GM23338 (cell line): ENCODE results near the gene PTPRN2. TPM values are rescaled to one million over a fixed set of nuclear protein-coding genes. Genes with fewer than 3 reads are reported as not detected.

Experiments
- ATAC-seq: fragments of 200-7000 bp; cut with Tn5 transposase; 3 replicates; pipeline ENCODE4 v1.9.1; 2020
- DNase-seq: peaks from one replicate; pipeline ENCODE4 v3.0.0-alpha.2; 2015; ENCODE audit warnings: low spot score
- H2AFZ ChIP-seq: fragments of 200-600 bp; sonication (generic); 2 replicates; pipeline ENCODE4 v1.8.0; 2016; ENCODE audit warnings: antibody characterized with exemption, mild to moderate bottlenecking, moderate library complexity
- H3F3A ChIP-seq: fragments of 200-600 bp; sonication (generic); replicated peaks from 2 replicates; pipeline ENCODE4 v1.8.0; 2017; ENCODE audit warnings: antibody characterized with exemption, mixed run types, low read depth
- H3K27ac ChIP-seq: fragments of 200-600 bp; sonication (generic); 2 replicates; pipeline ENCODE4 v1.6.1; 2016; ENCODE audit warnings: low read depth
- H3K27me3 ChIP-seq: fragments of 200-600 bp; sonication (generic); 2 replicates; pipeline ENCODE4 v1.8.0; 2016; ENCODE audit warnings: mild to moderate bottlenecking, mixed run types, moderate library complexity; ENCODE audit not compliant: insufficient read depth
- H3K36me3 ChIP-seq: fragments of 200-600 bp; sonication (generic); 2 replicates; pipeline ENCODE4 v1.8.0; 2016; ENCODE audit warnings: mild to moderate bottlenecking; ENCODE audit not compliant: insufficient read depth
- H3K4me1 ChIP-seq: fragments of 200-600 bp; sonication (generic); 2 replicates; pipeline ENCODE4 v1.8.0; 2016; ENCODE audit warnings: mild to moderate bottlenecking, moderate library complexity; ENCODE audit not compliant: insufficient read depth
- H3K4me2 ChIP-seq: fragments of 200-600 bp; sonication (generic); 2 replicates; pipeline ENCODE4 v1.7.1; 2017; ENCODE audit warnings: mixed run types
- H3K4me3 ChIP-seq: fragments of 200-600 bp; sonication (generic); 2 replicates; pipeline ENCODE4 v1.6.1; 2016; ENCODE audit warnings: mixed run types
- H3K79me2 ChIP-seq: fragments of 200-600 bp; sonication (generic); replicated peaks from 2 replicates; pipeline ENCODE4 v1.8.0; 2017; ENCODE audit warnings: mild to moderate bottlenecking; ENCODE audit not compliant: insufficient read depth
- H3K9me2 ChIP-seq: fragments of 200-600 bp; sonication (generic); 2 replicates; pipeline ENCODE4 v1.8.0; 2017; ENCODE audit not compliant: insufficient read depth
- H4K20me1 ChIP-seq: fragments of 200-600 bp; sonication (generic); replicated peaks from 2 replicates; pipeline ENCODE4 v1.8.0; 2017; ENCODE audit warnings: mild to moderate bottlenecking; ENCODE audit not compliant: insufficient read depth
- H3K27ac Mint-ChIP-seq: 2 replicates; pipeline ENCODE4 v1.8.0; 2020; ENCODE audit warnings: inconsistent platforms, mild to moderate bottlenecking, moderate library complexity, mixed read lengths
- H3K27me3 Mint-ChIP-seq: 3 replicates; pipeline ENCODE4 v1.8.0; 2022; ENCODE audit warnings: low read depth, mild to moderate bottlenecking, moderate library complexity, mixed read lengths, inconsistent platforms; ENCODE audit not compliant: insufficient read depth, poor library complexity
- H3K36me3 Mint-ChIP-seq: 3 replicates; pipeline ENCODE4 v1.8.0; 2021; ENCODE audit warnings: low read depth, mild to moderate bottlenecking, inconsistent platforms, moderate library complexity, mixed read lengths
- H3K4me1 Mint-ChIP-seq: 3 replicates; pipeline ENCODE4 v1.8.0; 2020; ENCODE audit warnings: mild to moderate bottlenecking, inconsistent platforms, mixed read lengths
- H3K4me3 Mint-ChIP-seq: 3 replicates; pipeline ENCODE4 v1.8.0; 2021; ENCODE audit warnings: moderate library complexity, mild to moderate bottlenecking, inconsistent platforms, mixed read lengths
- H3K9me3 Mint-ChIP-seq: 3 replicates; pipeline ENCODE4 v1.8.0; 2020; ENCODE audit warnings: moderate library complexity, mild to moderate bottlenecking, inconsistent platforms, mixed read lengths
- CREB1 ChIP-seq: fragments of 250-450 bp; sonication (Bioruptor Pico); IDR thresholded peaks from 2 replicates; pipeline ENCODE4 v1.5.0; 2020; ENCODE audit warnings: low read depth, mild to moderate bottlenecking, moderate library complexity
- CTCF ChIP-seq, 2 experiments: fragments of 200-600 bp in 1 of 2; sonication (generic) in 1 of 2; conservative IDR thresholded peaks; 2 replicates each; pipeline versions ENCODE4 v1.5.1 to v1.6.1; 2016 to 2017; ENCODE audit warnings: antibody characterized with exemption in 2 of 2, low read depth in 2 of 2, mild to moderate bottlenecking in 2 of 2, moderate library complexity in 1 of 2
- ETS1 ChIP-seq: IDR thresholded peaks from 2 replicates; pipeline ENCODE4 v1.6.1; 2016; ENCODE audit warnings: antibody characterized with exemption
- EZH2 ChIP-seq: fragments of 200-600 bp; sonication (generic); IDR thresholded peaks from one replicate; pipeline ENCODE4 v1.8.0; 2017; ENCODE audit warnings: antibody characterized with exemption, mild to moderate bottlenecking, low read depth; ENCODE audit not compliant: unreplicated experiment
- EZH2phosphoT487 ChIP-seq: fragments of 200-600 bp; sonication (generic); IDR thresholded peaks from one replicate; pipeline ENCODE4 v1.8.1; 2018; ENCODE audit warnings: antibody characterized with exemption; ENCODE audit not compliant: unreplicated experiment
- JUNB ChIP-seq: IDR thresholded peaks from one replicate; pipeline ENCODE4 v1.6.1; 2016; ENCODE audit warnings: antibody characterized with exemption; ENCODE audit not compliant: unreplicated experiment
- NANOG ChIP-seq: IDR thresholded peaks from 2 replicates; pipeline ENCODE4 v1.6.1; 2016; ENCODE audit warnings: antibody characterized with exemption, borderline replicate concordance
- POLR2AphosphoS5 ChIP-seq: IDR thresholded peaks from 2 replicates; pipeline ENCODE4 v1.6.1; 2016; ENCODE audit warnings: antibody characterized with exemption, low read depth
- REST ChIP-seq: IDR thresholded peaks from one replicate; pipeline ENCODE4 v1.6.1; 2018; ENCODE audit warnings: antibody characterized with exemption; ENCODE audit not compliant: unreplicated experiment
- STAT1 ChIP-seq: IDR thresholded peaks from one replicate; pipeline ENCODE4 v1.6.1; 2016; ENCODE audit warnings: antibody characterized with exemption; ENCODE audit not compliant: unreplicated experiment
- ZNF114 ChIP-seq: fragments of 250-450 bp; sonication (Bioruptor Pico); IDR thresholded peaks from 2 replicates; pipeline ENCODE4 v1.5.0; 2020; ENCODE audit warnings: mild to moderate bottlenecking, moderate library complexity
- ZNF331 ChIP-seq: fragments of 250-450 bp; sonication (Bioruptor Pico); IDR thresholded peaks from 2 replicates; pipeline ENCODE4 v1.5.0; 2020; ENCODE audit warnings: low read depth, mild to moderate bottlenecking, moderate library complexity
- ZNF462 ChIP-seq: fragments of 250-450 bp; sonication (Bioruptor Pico); IDR thresholded peaks from 2 replicates; pipeline ENCODE4 v1.5.0; 2020; ENCODE audit warnings: mild to moderate bottlenecking, moderate library complexity
- polyA plus RNA-seq: library from polyadenylated mRNA; unstranded; fragments of >200 nt; fragmentation: Nextera tagmentation; extraction: Ambion mirVana; gene quantifications from 2 replicates; pipeline ENCODE4 v1.2.1, GENCODE V29; 2016
- total RNA-seq: library from RNA; depleted of rRNA; stranded (reverse); fragments of >200 nt; shearing (Covaris generic); gene quantifications from 2 replicates; pipeline ENCODE4 v1.2.3, GENCODE V29; 2014

PTPRN2 gene
- total and polyA plus RNA-seq, 2 experiments from 2014 or later = 0.87 to 4.0 TPM

- Histone ChIP-seq H3K4me2 (no peak overlapping the region), H3K36me3 (no peaks in the 10 kb centered on the region), H2AFZ (no peak overlapping the region), H3K27ac (no peak overlapping the region), H3F3A (no peaks in the 10 kb centered on the region), H3K9me2 (no peaks in the 10 kb centered on the region), H3K4me3 (no peak overlapping the region), H3K4me1 (no peaks in the 10 kb centered on the region), H3K27me3 (no peaks in the 10 kb centered on the region), H4K20me1 (no peaks in the 10 kb centered on the region), H3K79me2 (no peaks in the 10 kb centered on the region)
- Mint-ChIP-seq H3K36me3 (peaks cover 56% of the 10 kb centered on the region), H3K9me3 (peaks cover 99% of the 10 kb centered on the region), H3K4me3 (no peak overlapping the region), H3K27ac (no peak overlapping the region), H3K27me3 (peaks cover 3% of the 10 kb centered on the region), H3K4me1 (no peaks in the 10 kb centered on the region)
- no peak for ATAC-seq
- no peak for TF ChIP-seq ZNF331 (CRISPR knock-in tag)
- no peak for TF ChIP-seq EZH2
- TF ChIP-seq POLR2AphosphoS5 = no peak
- no peak for TF ChIP-seq EZH2phosphoT487
- TF ChIP-seq ZNF462 (CRISPR knock-in tag) = no peak
- TF ChIP-seq CREB1 (CRISPR knock-in tag) = no peak
- no peak for TF ChIP-seq ETS1
- no peak for TF ChIP-seq REST
- no peak for TF ChIP-seq JUNB
- no peak for TF ChIP-seq NANOG
- no peak for TF ChIP-seq STAT1
- no peak for TF ChIP-seq CTCF (conservative IDR thresholded peaks at IDR 0.05; ENCODE audit: low read depth in 2 of 2)
- TF ChIP-seq ZNF114 (CRISPR knock-in tag) = no peak
- DNase-seq = no peak
Observed at GRCh38 chr7:157903296-157903695, 684.3 kb downstream of the PTPRN2 start.
